Smooth muscle cell (in vitro differentiated cells): ENCODE measurements around the gene RDH5. TPM values are rescaled to one million over a fixed set of nuclear protein-coding genes. Genes with fewer than 3 reads are reported as not detected.
A peak's percentile ranks its signal among the peaks of the same experiment; 100 is the strongest.

Source experiments
- DNase-seq: peaks from one replicate; lab custom pipeline; 2025; ENCODE audit not compliant: unreplicated experiment; lab: John Stamatoyannopoulos, UW
- H2AFZ ChIP-seq: fragments of 200-600 bp; sonication (generic); 2 replicates; pipeline ENCODE4 v1.6.0; 2016; ENCODE audit warnings: antibody characterized with exemption, low read depth, mild to moderate bottlenecking
- H3F3A ChIP-seq: fragments of 200-600 bp; sonication (generic); 2 replicates; pipeline ENCODE4 v1.6.0; 2017; ENCODE audit warnings: antibody characterized with exemption, low read depth
- H3K27ac ChIP-seq: fragments of 200-600 bp; sonication (generic); 2 replicates; pipeline ENCODE4 v1.5.1; 2016; ENCODE audit warnings: low read depth, mild to moderate bottlenecking
- H3K27me3 ChIP-seq: fragments of 200-600 bp; sonication (generic); 2 replicates; pipeline ENCODE4 v1.6.1; 2016; ENCODE audit warnings: low read depth, mild to moderate bottlenecking
- H3K36me3 ChIP-seq: fragments of 200-600 bp; sonication (generic); 2 replicates; pipeline ENCODE4 v1.5.1; 2016; ENCODE audit warnings: low read depth
- H3K4me1 ChIP-seq: fragments of 200-600 bp; sonication (generic); 2 replicates; pipeline ENCODE4 v1.5.1; 2016; ENCODE audit warnings: low read depth
- H3K4me2 ChIP-seq: fragments of 200-600 bp; sonication (generic); 2 replicates; pipeline ENCODE4 v1.6.0; 2016; ENCODE audit warnings: mild to moderate bottlenecking
- H3K4me3 ChIP-seq: fragments of 200-600 bp; sonication (generic); 2 replicates; pipeline ENCODE4 v1.5.1; 2016; ENCODE audit warnings: mild to moderate bottlenecking
- H3K79me2 ChIP-seq: fragments of 200-600 bp; sonication (generic); 2 replicates; pipeline ENCODE4 v1.6.0; 2016; ENCODE audit warnings: low read depth, mild to moderate bottlenecking
- H3K9ac ChIP-seq: fragments of 200-600 bp; sonication (generic); 2 replicates; pipeline ENCODE4 v1.6.0; 2016; ENCODE audit warnings: low read depth
- H3K9me3 ChIP-seq: fragments of 200-600 bp; sonication (generic); replicated peaks from 2 replicates; pipeline ENCODE4 v1.5.1; 2016; ENCODE audit warnings: low read depth
- H4K20me1 ChIP-seq: fragments of 200-600 bp; sonication (generic); 2 replicates; pipeline ENCODE4 v1.6.0; 2016; ENCODE audit warnings: low read depth
- CTCF ChIP-seq: fragments of 200-600 bp; sonication (generic); IDR thresholded peaks from 2 replicates; pipeline ENCODE4 v1.5.1; 2017; ENCODE audit warnings: borderline replicate concordance, mild to moderate bottlenecking, antibody characterized with exemption; ENCODE audit not compliant: insufficient read depth, poor library complexity, severe bottlenecking
- WGBS: methylation state at CpG from one replicate; pipeline ENCODE4 v1.1.7; 2016; ENCODE audit warnings: low lambda C conversion rate; 5-methylcytosine and 5-hydroxymethylcytosine counted together
- polyA plus RNA-seq: library from polyadenylated mRNA; unstranded; fragments of >200 nt; fragmentation: Nextera tagmentation; extraction: Ambion mirVana; gene quantifications from 2 replicates; pipeline ENCODE4 v1.2.1, GENCODE V29; 2016
- total RNA-seq: library from RNA; depleted of rRNA; stranded (reverse); fragments of >200 nt; gene quantifications from 2 replicates; pipeline ENCODE4 v1.2.3, GENCODE V29; 2014

Gene RDH5
- total and polyA plus RNA-seq, 2 experiments from 2014 or later = 3.7 TPM; not detected in 1

DNA sequence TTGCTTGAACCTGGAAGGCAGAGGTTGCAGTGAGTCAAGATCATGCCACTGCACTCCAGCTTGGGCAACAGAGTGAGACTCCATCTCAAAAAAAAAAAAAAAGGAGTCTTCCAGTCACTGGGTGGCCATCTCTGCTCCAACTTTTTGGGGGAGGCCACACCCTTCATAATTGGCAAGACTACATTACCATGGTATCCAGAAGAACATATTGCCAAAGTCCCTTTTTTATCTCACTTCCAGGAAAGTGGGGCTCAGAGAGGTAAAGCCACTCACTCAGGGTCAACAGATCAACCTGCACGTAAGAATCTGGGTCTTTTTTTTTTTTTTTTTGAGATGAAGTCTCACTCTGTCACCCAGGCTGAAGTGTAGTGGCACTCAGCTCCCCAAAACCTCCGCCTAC lies 13.7 kb downstream of the RDH5 start:
- Histone ChIP-seq H3K9me3 (no peaks in the 10 kb centered on the region), H3K27ac (no peak overlapping the region), H4K20me1 (no peaks in the 10 kb centered on the region), H3K4me3 (no peak overlapping the region), H2AFZ (no peak overlapping the region), H3K27me3 (no peaks in the 10 kb centered on the region), H3K9ac (no peak overlapping the region), H3K4me2 (no peak overlapping the region), H3K36me3 (no peaks in the 10 kb centered on the region), H3K79me2 (peaks cover 15% of the 10 kb centered on the region), H3K4me1 (peaks cover 21% of the 10 kb centered on the region), H3F3A (peaks cover 27% of the 10 kb centered on the region)
- no peak for DNase-seq
- TF ChIP-seq CTCF = no peak
- 88% methylated on average over 2 of the region's 2 CpGs for WGBS

GRCh38 chr12:55734595-55734994 lies 14.4 kb downstream of the RDH5 start:
- DNase-seq = no peak
- H3K36me3 ChIP-seq = no peaks in the 10 kb centered on the region
- no peak overlapping the region for H3K9ac ChIP-seq
- H3K4me1 ChIP-seq = peaks cover 21% of the 10 kb centered on the region
- 96% methylated on average over 3 of the region's 3 CpGs for WGBS
- no peaks in the 10 kb centered on the region for H4K20me1 ChIP-seq
- no peak overlapping the region for H3K4me2 ChIP-seq
- H3F3A ChIP-seq = peaks cover 22% of the 10 kb centered on the region
- no peak for TF ChIP-seq CTCF
- H3K27ac ChIP-seq = no peak overlapping the region
- no peaks in the 10 kb centered on the region for H3K9me3 ChIP-seq
- no peak overlapping the region for H3K4me3 ChIP-seq
- H2AFZ ChIP-seq = no peak overlapping the region
- H3K27me3 ChIP-seq = no peaks in the 10 kb centered on the region
- peaks cover 15% of the 10 kb centered on the region for H3K79me2 ChIP-seq

GRCh38 chr12:55736076-55736475 lies 15.9 kb downstream of the RDH5 start:
- peaks cover 7% of the 10 kb centered on the region for H3K79me2 ChIP-seq
- no peaks in the 10 kb centered on the region for H3K9me3 ChIP-seq
- H3K9ac ChIP-seq = no peak overlapping the region
- H4K20me1 ChIP-seq = no peaks in the 10 kb centered on the region
- H3K4me2 ChIP-seq = no peak overlapping the region
- no peak overlapping the region for H3K4me3 ChIP-seq
- no peak for TF ChIP-seq CTCF
- H3K36me3 ChIP-seq = no peaks in the 10 kb centered on the region
- WGBS = 89% methylated on average over 3 of the region's 3 CpGs
- H2AFZ ChIP-seq = no peak overlapping the region
- H3F3A ChIP-seq = peaks cover 13% of the 10 kb centered on the region
- H3K27me3 ChIP-seq = no peaks in the 10 kb centered on the region
- H3K27ac ChIP-seq = no peak overlapping the region
- DNase-seq = no peak
- H3K4me1 ChIP-seq = peaks cover 12% of the 10 kb centered on the region

GRCh38 chr12:55736780-55737580 lies 16.8 kb downstream of the RDH5 start:
- no peaks in the 10 kb centered on the region for H3K27me3 ChIP-seq
- no peaks in the 10 kb centered on the region for H3K9me3 ChIP-seq
- H2AFZ ChIP-seq = peak overlapping the region; percentile 81
- peak; percentile 66 for TF ChIP-seq CTCF
- H3K36me3 ChIP-seq = no peaks in the 10 kb centered on the region
- peaks cover 13% of the 10 kb centered on the region for H3F3A ChIP-seq
- peak overlapping the region; percentile 48 for H3K27ac ChIP-seq
- H3K9ac ChIP-seq = no peak overlapping the region
- H3K4me1 ChIP-seq = peaks cover 14% of the 10 kb centered on the region
- H4K20me1 ChIP-seq = no peaks in the 10 kb centered on the region
- peak overlapping the region; percentile 91 for H3K4me2 ChIP-seq
- 26% methylated on average over 6 of the region's 6 CpGs for WGBS
- no peaks in the 10 kb centered on the region for H3K79me2 ChIP-seq
- DNase-seq = no peak
- H3K4me3 ChIP-seq = no peak overlapping the region
